ENCODE results near the gene CAMTA1.

Gene CAMTA1

GRCh38 chr1:7813677-7814373, 1028.6 kb downstream of the CAMTA1 start:
- DNase-seq (ENCODE audit: low read depth in 1 of 2, low spot score in 1 of 2), result no peak

Measured in activated CD4-positive, alpha-beta T cell treated with anti-CD3 and anti-CD28 coated beads, Interleukin-2, amount 50 U/mL, for 24 hours (primary cell).